ENCODE results near the gene NOM1. TPM values are rescaled to one million over a fixed set of nuclear protein-coding genes. Genes with fewer than 3 reads are reported as not detected.
A peak's percentile ranks its signal among the peaks of the same experiment; 100 is the strongest.
"Not testable (repeated sequence)": the region's sequence is repeated elsewhere in the genome, so short reads cannot be mapped to it uniquely, and the experiment has no call there.

NOM1 gene
- total RNA-seq, 2 donors from 2014 or later: 28.9 to 68.1 TPM

GRCh38 chr7:156948361-156948760, 1.2 kb upstream of the NOM1 start:
- H3K4me1 Mint-ChIP-seq (ENCODE audit: low read depth in 2 of 2): peaks cover 13 to 15% of the 10 kb centered on the region in 2 donors
- H3K27me3 Mint-ChIP-seq: peaks cover 22 to 23% of the 10 kb centered on the region in 2 donors
- H3K4me3 Mint-ChIP-seq: peak overlapping the region; percentile 36
- ATAC-seq: no peak
- no peaks in the 10 kb centered on the region for H3K9me3 Mint-ChIP-seq
- peaks cover 13% of the 10 kb centered on the region for H3K36me3 Mint-ChIP-seq
- H3K27ac Mint-ChIP-seq: no peak overlapping the region
- no peak for DNase-seq (ENCODE audit: low spot score)

DNA sequence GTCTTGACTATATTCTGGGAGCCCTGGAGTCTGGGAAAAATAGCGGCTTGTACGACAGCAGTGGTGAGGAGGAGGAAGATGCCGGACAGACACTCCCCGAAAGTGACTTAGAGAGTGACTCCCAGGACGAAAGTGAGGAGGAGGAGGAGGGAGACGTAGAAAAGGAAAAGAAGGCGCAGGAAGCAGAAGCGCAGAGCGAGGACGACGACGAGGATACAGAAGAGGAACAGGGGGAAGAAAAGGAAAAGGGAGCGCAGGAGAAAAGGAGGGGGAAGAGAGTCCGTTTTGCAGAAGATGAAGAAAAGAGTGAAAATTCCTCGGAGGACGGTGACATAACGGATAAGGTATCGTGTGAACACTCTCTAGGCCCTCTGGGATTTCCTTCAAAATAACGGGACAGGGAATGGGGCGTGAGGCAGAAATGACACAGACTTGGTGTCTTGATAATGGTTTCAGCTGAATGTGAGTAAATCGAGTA, 908 bp downstream of the NOM1 start:
- peak overlapping the region; percentile 82 to 90 for H3K27ac Mint-ChIP-seq
- peaks cover 8 to 9% of the 10 kb centered on the region in 2 donors for H3K27me3 Mint-ChIP-seq
- ATAC-seq: no peak
- no peaks in the 10 kb centered on the region for H3K9me3 Mint-ChIP-seq
- peak overlapping the region; percentile 99 for H3K4me3 Mint-ChIP-seq
- peaks cover 13 to 22% of the 10 kb centered on the region in 2 donors for H3K4me1 Mint-ChIP-seq (ENCODE audit: low read depth in 2 of 2)
- DNase-seq (ENCODE audit: low spot score): no peak
- H3K36me3 Mint-ChIP-seq: peaks cover 34% of the 10 kb centered on the region

DNA sequence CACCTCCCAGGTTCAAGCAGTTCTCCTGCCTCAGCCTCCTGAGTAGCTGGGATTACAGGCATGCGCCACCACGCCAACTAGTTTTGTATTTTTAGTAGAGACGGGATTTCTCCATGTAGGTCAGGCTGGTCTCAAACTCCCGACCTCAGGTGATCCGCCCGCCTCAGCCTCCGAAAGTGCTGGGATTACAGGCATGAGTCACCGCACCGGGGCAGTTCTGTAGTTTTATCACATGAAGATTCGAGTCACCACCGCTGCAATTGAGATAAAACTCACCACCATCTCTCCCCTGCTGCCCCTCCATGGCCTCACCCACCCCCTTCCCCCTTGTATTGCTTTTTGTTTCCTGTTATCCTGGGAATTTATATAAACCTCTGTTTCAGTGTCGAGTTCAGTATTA, 3.7 kb downstream of the NOM1 start:
- not testable (repeated sequence) for ATAC-seq

GRCh38 chr7:156954941-156955340, 5.4 kb downstream of the NOM1 start:
- Mint-ChIP-seq H3K27me3 (no peaks in the 10 kb centered on the region), H3K4me1 (ENCODE audit: low read depth in 2 of 2) (peaks cover 13 to 24% of the 10 kb centered on the region in 2 donors), H3K27ac (no peak overlapping the region), H3K36me3 (peaks cover 34% of the 10 kb centered on the region), H3K4me3 (no peak overlapping the region), H3K9me3 (no peaks in the 10 kb centered on the region)
- ATAC-seq (no peak), DNase-seq (ENCODE audit: low spot score) (no peak)

More for the DNA sequence above, 3.7 kb downstream of the NOM1 start:
- not testable (repeated sequence) for H3K4me3 Mint-ChIP-seq; H3K27ac Mint-ChIP-seq; DNase-seq (ENCODE audit: low spot score); H3K9me3 Mint-ChIP-seq; H3K27me3 Mint-ChIP-seq
- H3K36me3 Mint-ChIP-seq: peaks cover 34% of the 10 kb centered on the region
- peaks cover 13 to 24% of the 10 kb centered on the region in 2 donors for H3K4me1 Mint-ChIP-seq (ENCODE audit: low read depth in 2 of 2)

DNA sequence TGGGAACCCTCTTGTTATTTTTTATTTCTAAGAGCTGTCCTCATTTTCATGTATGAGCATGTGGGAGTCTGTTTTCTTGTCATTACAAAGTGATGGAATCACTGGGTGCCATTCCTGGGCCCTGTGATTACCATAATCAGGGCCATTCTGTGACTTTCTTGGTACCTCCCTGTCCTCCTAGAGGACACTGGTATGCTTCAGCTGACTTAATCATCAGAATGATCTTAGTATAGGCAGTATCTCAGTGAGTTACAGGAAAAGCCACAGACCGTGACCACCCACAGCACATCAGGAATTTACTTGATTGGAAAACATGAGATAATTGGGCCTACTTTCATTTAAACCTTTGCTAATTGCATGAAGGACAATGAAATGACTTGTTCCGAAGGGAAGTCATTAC, 7.2 kb downstream of the NOM1 start:
- DNase-seq (ENCODE audit: low spot score): no peak
- Mint-ChIP-seq H3K27ac (no peak overlapping the region), H3K27me3 (no peaks in the 10 kb centered on the region), H3K4me3 (no peak overlapping the region), H3K36me3 (peaks cover 42% of the 10 kb centered on the region), H3K4me1 (ENCODE audit: low read depth in 2 of 2) (peaks cover 13 to 30% of the 10 kb centered on the region in 2 donors), H3K9me3 (no peaks in the 10 kb centered on the region)
- no peak for ATAC-seq

GRCh38 chr7:156962145-156962544, 12.6 kb downstream of the NOM1 start:
- H3K36me3 Mint-ChIP-seq: peaks cover 30% of the 10 kb centered on the region
- DNase-seq (ENCODE audit: low spot score) (no peak), ATAC-seq (no peak)
- H3K4me1 Mint-ChIP-seq (ENCODE audit: low read depth in 2 of 2): peaks cover 7 to 17% of the 10 kb centered on the region in 2 donors
- H3K4me3 Mint-ChIP-seq: no peak overlapping the region
- no peaks in the 10 kb centered on the region for H3K27me3 Mint-ChIP-seq
- no peaks in the 10 kb centered on the region for H3K9me3 Mint-ChIP-seq
- H3K27ac Mint-ChIP-seq: no peak overlapping the region

- no peak overlapping the region for H3K4me3 Mint-ChIP-seq
- peaks cover 30% of the 10 kb centered on the region for H3K36me3 Mint-ChIP-seq
- DNase-seq (ENCODE audit: low spot score) (no peak), ATAC-seq (no peak)
- H3K9me3 Mint-ChIP-seq: no peaks in the 10 kb centered on the region
- H3K27me3 Mint-ChIP-seq: no peaks in the 10 kb centered on the region
- H3K4me1 Mint-ChIP-seq (ENCODE audit: low read depth in 2 of 2): peaks cover 7 to 17% of the 10 kb centered on the region in 2 donors
- no peak overlapping the region for H3K27ac Mint-ChIP-seq
These were observed 13.4 kb downstream of the NOM1 start for GRCh38 chr7:156962897-156963296.

DNA sequence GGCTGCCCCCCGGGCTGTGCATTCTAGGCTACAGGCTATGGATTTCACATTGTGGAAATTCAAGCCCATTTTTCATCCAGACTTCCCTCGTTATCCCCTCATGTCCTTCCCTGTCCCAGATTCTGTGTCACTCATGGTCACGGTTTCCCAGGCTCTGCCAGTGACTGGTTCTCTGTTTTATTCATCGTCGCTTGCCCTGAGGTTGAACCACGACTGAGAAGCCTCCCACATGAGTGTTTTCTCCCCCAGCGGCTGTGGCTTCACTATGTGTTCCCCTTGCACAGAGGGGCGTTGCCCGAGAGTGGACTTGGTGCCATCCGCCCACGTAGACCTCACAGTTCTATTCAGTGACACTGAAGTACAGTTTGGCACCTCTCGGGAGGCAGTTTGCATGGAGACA, 14.0 kb downstream of the NOM1 start:
- ATAC-seq: no peak

DNA sequence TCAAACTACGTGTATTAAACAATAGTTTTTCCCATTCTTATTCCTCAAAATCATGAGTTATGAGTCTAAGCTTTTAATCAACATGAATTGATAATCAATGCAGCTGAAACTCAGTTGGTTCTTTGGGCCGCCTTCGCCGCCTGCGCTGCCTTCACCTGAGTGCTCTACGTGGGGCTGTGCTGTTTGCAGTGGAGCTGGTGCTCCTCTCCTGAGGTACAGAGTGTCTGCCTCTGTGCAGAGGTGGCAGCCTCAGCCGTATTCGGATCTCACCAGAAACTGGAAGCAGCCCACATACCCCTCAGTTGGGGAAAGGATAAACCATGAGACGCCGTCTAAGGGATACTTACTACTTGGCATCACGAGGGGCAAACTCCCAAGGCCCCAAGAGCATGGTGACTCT, 15.5 kb downstream of the NOM1 start:
- H3K27ac Mint-ChIP-seq: no peak overlapping the region
- no peak for ATAC-seq
- peaks cover 30% of the 10 kb centered on the region for H3K36me3 Mint-ChIP-seq

More for the DNA sequence above, 14.0 kb downstream of the NOM1 start:
- no peak overlapping the region for H3K27ac Mint-ChIP-seq
- H3K27me3 Mint-ChIP-seq: no peaks in the 10 kb centered on the region
- no peak overlapping the region for H3K4me3 Mint-ChIP-seq
- peaks cover 30% of the 10 kb centered on the region for H3K36me3 Mint-ChIP-seq
- H3K4me1 Mint-ChIP-seq (ENCODE audit: low read depth in 2 of 2): peaks cover 7 to 17% of the 10 kb centered on the region in 2 donors
- H3K9me3 Mint-ChIP-seq: no peaks in the 10 kb centered on the region
- no peak for DNase-seq (ENCODE audit: low spot score)

DNA sequence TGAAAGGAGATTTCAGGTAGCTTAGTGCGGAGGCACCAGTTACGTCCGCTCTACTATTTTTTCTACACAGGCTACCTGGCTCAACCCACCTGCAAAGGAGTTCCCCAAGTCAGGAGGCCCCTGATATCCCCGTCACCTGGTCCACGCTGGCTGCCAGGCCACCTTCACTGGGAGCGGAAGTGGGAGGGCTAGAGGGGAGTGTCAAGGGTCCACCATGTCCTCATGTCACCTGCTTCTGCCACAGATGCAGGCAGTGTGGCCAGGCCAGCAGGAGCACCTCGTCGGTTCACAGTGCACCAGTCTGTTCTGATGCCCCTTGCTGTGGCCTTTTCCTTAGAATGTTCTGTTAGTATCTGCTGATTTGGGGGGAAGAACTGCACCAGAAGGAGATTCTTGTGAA, 16.9 kb downstream of the NOM1 start:
- ATAC-seq (no peak), DNase-seq (ENCODE audit: low spot score) (no peak)
- H3K36me3 Mint-ChIP-seq: peaks cover 17% of the 10 kb centered on the region
- no peak overlapping the region for H3K27ac Mint-ChIP-seq
- peaks cover under 1 to 5% of the 10 kb centered on the region in 2 donors for H3K4me1 Mint-ChIP-seq (ENCODE audit: low read depth in 2 of 2)
- H3K27me3 Mint-ChIP-seq: no peaks in the 10 kb centered on the region
- no peaks in the 10 kb centered on the region for H3K9me3 Mint-ChIP-seq
- H3K4me3 Mint-ChIP-seq: no peak overlapping the region

More for the DNA sequence above, 15.5 kb downstream of the NOM1 start:
- H3K9me3 Mint-ChIP-seq: no peaks in the 10 kb centered on the region
- H3K27me3 Mint-ChIP-seq: no peaks in the 10 kb centered on the region
- no peak for DNase-seq (ENCODE audit: low spot score)
- H3K4me3 Mint-ChIP-seq: no peak overlapping the region
- peaks cover 7 to 17% of the 10 kb centered on the region in 2 donors for H3K4me1 Mint-ChIP-seq (ENCODE audit: low read depth in 2 of 2)

GRCh38 chr7:156968183-156968582, 18.7 kb downstream of the NOM1 start:
- H3K27ac Mint-ChIP-seq: no peak overlapping the region
- H3K4me3 Mint-ChIP-seq: no peak overlapping the region
- H3K36me3 Mint-ChIP-seq: peaks cover 9% of the 10 kb centered on the region
- no peak for DNase-seq (ENCODE audit: low spot score)
- H3K4me1 Mint-ChIP-seq (ENCODE audit: low read depth in 2 of 2): no peaks in the 10 kb centered on the region
- ATAC-seq: no peak
- no peaks in the 10 kb centered on the region for H3K9me3 Mint-ChIP-seq
- H3K27me3 Mint-ChIP-seq: no peaks in the 10 kb centered on the region

DNA sequence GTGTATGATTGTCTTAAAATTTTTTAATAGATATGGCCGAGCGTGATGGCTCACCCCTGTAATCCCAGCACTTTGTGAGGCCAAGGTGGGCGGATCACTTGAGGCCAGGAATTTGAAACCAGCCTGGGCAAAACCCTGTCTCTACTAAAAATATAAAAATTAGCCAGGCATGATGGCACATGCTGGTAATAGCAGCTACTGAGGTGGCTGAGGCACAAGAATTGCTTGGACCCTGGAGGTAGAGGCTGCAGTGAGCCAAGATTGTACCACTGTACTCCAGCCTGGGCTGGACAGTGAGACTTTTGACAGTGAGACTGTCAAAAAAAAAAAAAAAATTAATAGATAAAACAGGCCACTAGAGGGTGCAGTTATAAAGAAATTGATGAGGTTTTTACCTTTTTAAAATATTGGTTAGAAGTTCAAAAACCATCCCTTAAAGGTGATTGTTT, 20.5 kb downstream of the NOM1 start:
- DNase-seq (ENCODE audit: low spot score) (no peak), ATAC-seq (no peak)
- Mint-ChIP-seq H3K27me3 (no peaks in the 10 kb centered on the region), H3K27ac (no peak overlapping the region), H3K9me3 (no peaks in the 10 kb centered on the region), H3K4me1 (ENCODE audit: low read depth in 2 of 2) (no peaks in the 10 kb centered on the region), H3K36me3 (no peaks in the 10 kb centered on the region), H3K4me3 (no peak overlapping the region)

DNA sequence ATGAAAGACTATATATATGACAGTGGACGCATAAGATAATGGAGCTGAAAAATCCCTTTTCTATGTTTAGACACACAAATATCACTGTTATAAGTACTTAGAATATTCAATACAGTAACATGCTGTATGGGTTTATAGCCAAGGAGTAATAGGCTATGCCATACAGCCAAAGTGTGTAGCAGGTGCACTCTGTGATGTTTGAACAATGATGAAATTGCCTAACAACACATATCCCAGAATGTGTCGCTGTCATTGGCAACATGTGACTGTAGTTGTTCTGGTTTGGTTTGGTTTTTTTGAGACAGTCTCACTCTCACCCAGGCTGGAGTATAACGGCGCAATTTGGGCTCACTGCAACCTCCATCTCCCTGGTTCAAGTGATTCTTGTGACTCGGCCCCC, 26.1 kb downstream of the NOM1 start:
- no peaks in the 10 kb centered on the region for H3K36me3 Mint-ChIP-seq
- H3K27ac Mint-ChIP-seq: no peak overlapping the region

GRCh38 chr7:156979007-156979606, 29.6 kb downstream of the NOM1 start:
- H3K36me3 Mint-ChIP-seq: no peaks in the 10 kb centered on the region
- no peak for DNase-seq (ENCODE audit: low spot score)
- ATAC-seq: no peak
- H3K27ac Mint-ChIP-seq: no peak overlapping the region
- H3K9me3 Mint-ChIP-seq: no peaks in the 10 kb centered on the region
- H3K4me3 Mint-ChIP-seq: no peak overlapping the region
- H3K27me3 Mint-ChIP-seq: no peaks in the 10 kb centered on the region
- H3K4me1 Mint-ChIP-seq (ENCODE audit: low read depth in 2 of 2): no peaks in the 10 kb centered on the region

More for the DNA sequence above, 26.1 kb downstream of the NOM1 start:
- Mint-ChIP-seq H3K4me3 (no peak overlapping the region), H3K27me3 (no peaks in the 10 kb centered on the region), H3K4me1 (ENCODE audit: low read depth in 2 of 2) (no peaks in the 10 kb centered on the region), H3K9me3 (no peaks in the 10 kb centered on the region)
- ATAC-seq: no peak
- DNase-seq (ENCODE audit: low spot score): no peak

DNA sequence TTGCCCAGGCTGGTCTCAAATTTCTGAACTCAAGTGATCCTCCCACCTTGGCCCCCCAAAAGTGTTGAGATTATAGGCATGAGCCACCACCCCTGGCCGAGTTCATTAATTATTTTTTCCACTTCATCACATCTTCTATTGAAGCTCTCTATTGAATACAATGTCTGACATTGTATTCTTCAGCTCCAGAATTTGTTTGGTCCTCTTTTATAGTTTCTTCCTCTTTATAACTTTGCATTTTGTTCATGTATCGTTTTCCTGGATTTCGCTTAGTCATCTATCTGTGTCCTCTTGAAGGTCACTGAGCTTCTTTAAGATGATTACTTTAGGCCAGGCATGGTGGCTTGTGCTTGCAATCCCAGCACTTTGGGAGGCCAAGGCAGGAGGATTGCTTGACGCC, 30.2 kb downstream of the NOM1 start:
- ATAC-seq (no peak), DNase-seq (ENCODE audit: low spot score) (no peak)
- H3K4me1 Mint-ChIP-seq (ENCODE audit: low read depth in 2 of 2): no peaks in the 10 kb centered on the region
- no peaks in the 10 kb centered on the region for H3K27me3 Mint-ChIP-seq
- H3K27ac Mint-ChIP-seq: no peak overlapping the region
- H3K9me3 Mint-ChIP-seq: no peaks in the 10 kb centered on the region
- no peak overlapping the region for H3K4me3 Mint-ChIP-seq
- no peaks in the 10 kb centered on the region for H3K36me3 Mint-ChIP-seq
